CD4-positive, alpha-beta T cell treated with Interleukin-21 for 1 hour (primary cell): Measurements from ENCODE around the gene PLA2G10.
"Not testable (repeated sequence)": the region's sequence is repeated elsewhere in the genome, so short reads cannot be mapped to it uniquely, and the experiment has no call there.

Experiments used
- DNase-seq: peaks from one replicate; pipeline ENCODE4 v3.0.0-alpha.2; 2020

The PLA2G10 gene, protein sequence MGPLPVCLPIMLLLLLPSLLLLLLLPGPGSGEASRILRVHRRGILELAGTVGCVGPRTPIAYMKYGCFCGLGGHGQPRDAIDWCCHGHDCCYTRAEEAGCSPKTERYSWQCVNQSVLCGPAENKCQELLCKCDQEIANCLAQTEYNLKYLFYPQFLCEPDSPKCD

DNA sequence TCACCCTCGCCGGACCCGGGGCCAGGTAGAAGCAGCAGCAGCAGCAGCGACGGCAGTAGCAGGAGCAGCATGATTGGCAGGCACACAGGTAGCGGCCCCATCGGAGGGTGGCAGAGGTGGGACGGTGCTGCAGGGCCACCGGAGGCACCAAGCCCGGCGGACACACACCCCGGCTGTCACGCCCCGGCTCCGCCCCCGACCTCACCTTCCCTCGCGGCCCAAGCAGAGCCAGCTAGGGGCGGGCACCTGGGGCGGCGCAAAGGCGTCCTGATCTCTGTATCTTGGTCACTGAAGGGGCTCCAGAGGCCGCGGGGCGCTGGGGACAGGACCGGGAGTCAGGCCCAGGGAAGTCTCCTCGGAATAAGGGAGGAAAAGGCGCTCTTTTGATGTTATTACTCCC, at the start of gene PLA2G10:
Gene PLA2G10 (minus strand): TSS at position 180 of the 400 bp plus-strand sequence. CDS start 79 bp downstream, at position 101.
- not testable (repeated sequence) for DNase-seq

DNA sequence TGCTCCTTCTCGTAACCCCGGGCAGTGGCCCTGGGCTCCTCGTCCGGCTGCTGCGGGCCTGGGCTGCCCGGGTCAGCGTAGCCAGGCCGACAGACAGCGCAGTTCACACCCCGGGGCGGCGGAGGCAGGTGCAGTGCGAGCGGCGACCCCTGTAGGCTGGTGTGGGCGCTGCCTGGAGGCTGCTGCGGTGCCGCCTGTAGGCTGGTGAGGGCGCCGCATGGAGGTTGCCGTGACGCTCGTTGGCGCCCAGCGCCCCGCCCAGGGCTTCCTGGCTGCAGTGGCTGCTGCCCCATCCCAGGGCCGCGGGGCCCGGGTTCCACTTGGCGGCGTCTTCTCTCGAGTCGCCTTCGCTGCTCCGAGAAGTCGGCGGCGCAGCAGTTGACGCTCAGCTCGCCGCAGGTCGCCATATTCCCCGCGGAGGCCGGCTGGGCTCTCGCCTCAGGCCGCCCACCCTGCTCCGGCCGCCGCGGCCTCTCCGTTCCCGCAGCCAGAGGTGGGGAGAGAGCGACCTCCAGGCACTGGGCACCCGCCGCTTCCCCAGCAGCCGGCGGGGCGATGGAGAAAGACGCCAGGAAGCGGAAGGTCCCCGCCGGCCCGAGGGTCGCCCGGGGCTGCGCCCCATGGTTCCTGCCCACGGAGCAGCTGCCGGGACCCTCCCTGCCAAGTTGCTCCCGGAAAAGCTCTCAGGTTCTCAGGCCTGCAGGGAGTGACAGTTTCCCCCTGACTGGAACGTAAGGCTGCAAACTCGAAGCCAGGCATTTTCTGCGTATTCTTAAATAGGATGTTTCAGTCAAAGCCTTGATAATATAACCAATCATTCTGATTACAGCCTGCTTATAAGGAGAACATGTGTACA, 48.4 kb upstream of the PLA2G10 start, which contains the start of gene NPIPA2:
Gene NPIPA2 (plus strand): TSS at position 261 of the 856 bp plus-strand sequence. CDS start 5,533 bp downstream, outside the sequence.
- DNase-seq: not testable (repeated sequence)

DNA sequence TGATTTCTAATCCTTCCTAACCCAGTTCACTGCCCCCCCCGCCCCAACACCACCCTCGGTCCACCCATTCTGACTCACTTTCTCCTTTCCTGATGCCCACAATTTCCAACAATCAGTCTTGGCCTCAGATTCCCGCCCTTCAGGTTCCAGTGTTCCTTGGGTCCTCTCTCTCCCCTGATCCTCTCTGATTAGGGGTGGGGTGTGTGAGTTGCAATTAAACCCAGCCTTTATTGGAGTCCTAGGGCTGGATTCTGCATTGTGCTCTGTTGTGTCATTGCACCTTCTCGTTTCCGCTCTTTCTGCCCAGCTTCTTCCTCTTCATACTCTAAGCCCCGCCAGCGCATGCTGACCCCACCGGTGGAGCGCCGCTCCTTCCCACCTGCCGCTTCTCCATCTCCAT, 47.7 kb upstream of the PLA2G10 start:
- not testable (repeated sequence) for DNase-seq

DNA sequence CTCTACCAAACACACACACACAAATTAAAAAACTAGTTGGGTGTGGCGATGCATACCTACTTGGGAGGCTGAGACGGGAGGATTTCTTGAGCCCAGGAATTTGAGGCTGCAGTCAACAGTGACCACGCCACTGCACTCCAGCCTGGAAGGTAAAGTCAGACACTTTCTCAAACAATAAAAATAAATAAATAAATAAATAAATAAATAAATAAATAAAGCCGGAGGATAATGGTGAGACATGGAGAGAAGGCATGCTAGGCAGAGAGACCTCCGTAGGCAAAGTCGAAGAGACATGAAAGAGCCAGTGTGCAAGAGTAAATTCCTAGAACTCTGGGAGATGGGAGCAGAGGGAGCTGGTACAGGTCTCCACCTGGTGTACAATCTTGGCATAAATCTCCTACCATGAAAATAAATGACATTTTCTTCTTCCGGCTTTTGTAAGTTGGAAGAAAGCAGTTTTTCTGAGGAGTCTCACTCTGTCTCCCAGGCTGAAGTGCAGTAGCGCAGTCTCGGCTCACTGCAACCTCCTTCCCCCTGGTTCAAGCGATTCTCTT, 46.8 kb upstream of the PLA2G10 start:
- not testable (repeated sequence) for DNase-seq

DNA sequence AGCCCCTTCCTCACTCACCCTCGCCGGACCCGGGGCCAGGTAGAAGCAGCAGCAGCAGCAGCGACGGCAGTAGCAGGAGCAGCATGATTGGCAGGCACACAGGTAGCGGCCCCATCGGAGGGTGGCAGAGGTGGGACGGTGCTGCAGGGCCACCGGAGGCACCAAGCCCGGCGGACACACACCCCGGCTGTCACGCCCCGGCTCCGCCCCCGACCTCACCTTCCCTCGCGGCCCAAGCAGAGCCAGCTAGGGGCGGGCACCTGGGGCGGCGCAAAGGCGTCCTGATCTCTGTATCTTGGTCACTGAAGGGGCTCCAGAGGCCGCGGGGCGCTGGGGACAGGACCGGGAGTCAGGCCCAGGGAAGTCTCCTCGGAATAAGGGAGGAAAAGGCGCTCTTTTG, 39.1 kb upstream of the PLA2G10 start:
- not testable (repeated sequence) for DNase-seq

DNA sequence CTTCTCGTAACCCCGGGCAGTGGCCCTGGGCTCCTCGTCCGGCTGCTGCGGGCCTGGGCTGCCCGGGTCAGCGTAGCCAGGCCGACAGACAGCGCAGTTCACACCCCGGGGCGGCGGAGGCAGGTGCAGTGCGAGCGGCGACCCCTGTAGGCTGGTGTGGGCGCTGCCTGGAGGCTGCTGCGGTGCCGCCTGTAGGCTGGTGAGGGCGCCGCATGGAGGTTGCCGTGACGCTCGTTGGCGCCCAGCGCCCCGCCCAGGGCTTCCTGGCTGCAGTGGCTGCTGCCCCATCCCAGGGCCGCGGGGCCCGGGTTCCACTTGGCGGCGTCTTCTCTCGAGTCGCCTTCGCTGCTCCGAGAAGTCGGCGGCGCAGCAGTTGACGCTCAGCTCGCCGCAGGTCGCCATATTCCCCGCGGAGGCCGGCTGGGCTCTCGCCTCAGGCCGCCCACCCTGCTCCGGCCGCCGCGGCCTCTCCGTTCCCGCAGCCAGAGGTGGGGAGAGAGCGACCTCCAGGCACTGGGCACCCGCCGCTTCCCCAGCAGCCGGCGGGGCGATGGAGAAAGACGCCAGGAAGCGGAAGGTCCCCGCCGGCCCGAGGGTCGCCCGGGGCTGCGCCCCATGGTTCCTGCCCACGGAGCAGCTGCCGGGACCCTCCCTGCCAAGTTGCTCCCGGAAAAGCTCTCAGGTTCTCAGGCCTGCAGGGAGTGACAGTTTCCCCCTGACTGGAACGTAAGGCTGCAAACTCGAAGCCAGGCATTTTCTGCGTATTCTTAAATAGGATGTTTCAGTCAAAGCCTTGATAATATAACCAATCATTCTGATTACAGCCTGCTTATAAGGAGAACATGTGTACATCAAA, 9.3 kb upstream of the PLA2G10 start, which contains the start of gene NPIPA3:
Gene NPIPA3 (plus strand): TSS at position 256 of the 856 bp plus-strand sequence. CDS start 5,533 bp downstream, outside the sequence.
- DNase-seq: not testable (repeated sequence)

DNA sequence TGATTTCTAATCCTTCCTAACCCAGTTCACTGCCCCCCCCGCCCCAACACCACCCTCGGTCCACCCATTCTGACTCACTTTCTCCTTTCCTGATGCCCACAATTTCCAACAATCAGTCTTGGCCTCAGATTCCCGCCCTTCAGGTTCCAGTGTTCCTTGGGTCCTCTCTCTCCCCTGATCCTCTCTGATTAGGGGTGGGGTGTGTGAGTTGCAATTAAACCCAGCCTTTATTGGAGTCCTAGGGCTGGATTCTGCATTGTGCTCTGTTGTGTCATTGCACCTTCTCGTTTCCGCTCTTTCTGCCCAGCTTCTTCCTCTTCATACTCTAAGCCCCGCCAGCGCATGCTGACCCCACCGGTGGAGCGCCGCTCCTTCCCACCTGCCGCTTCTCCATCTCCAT, 8.6 kb upstream of the PLA2G10 start:
- not testable (repeated sequence) for DNase-seq

DNA sequence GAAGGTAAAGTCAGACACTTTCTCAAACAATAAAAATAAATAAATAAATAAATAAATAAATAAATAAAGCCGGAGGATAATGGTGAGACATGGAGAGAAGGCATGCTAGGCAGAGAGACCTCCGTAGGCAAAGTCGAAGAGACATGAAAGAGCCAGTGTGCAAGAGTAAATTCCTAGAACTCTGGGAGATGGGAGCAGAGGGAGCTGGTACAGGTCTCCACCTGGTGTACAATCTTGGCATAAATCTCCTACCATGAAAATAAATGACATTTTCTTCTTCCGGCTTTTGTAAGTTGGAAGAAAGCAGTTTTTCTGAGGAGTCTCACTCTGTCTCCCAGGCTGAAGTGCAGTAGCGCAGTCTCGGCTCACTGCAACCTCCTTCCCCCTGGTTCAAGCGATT, 7.8 kb upstream of the PLA2G10 start:
- DNase-seq: not testable (repeated sequence)

DNA sequence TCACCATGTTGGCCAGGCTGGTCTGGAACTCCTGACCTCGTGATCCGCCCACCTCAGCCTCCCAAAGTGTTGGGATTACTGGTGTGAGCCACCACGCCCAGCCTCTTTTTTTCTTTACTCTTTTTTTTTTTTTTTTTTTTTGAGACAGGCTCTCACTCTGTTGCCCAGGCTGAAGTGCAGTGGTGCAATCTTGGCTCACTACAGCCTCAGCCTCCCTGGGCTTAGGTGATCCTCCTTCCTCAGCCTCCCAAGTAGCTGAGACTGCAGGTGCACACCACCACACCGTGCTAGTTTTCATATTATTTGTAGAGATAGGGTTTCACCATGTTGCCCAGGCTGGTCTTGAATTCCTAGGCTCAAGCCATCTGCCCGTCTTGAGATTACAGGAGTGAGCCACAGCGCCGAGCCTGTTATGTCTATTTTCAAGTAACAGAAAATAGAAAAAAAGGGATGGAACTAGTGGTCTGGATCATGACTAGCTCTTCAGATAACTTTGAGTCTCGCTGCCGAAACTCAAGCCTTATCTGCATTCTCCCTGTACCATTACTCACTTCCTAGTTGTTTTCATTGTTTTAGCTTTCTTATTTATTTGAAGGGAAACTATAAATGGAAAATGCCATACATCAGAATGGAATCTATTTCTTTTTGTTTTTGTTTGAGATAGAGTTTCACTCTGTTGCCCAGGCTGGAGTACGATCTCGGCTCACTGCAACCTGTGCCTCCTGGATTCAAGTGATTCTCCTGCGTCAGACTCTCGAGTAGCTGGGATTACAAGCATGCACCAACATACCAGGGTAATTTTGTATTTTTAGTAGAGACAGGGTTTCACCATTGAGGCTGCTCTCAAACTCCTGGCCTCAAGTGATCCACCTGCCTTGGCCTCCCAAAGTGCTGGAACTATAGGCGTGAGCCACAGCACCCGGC, 8.0 kb downstream of the PLA2G10 start:
- DNase-seq: not testable (repeated sequence)

DNA sequence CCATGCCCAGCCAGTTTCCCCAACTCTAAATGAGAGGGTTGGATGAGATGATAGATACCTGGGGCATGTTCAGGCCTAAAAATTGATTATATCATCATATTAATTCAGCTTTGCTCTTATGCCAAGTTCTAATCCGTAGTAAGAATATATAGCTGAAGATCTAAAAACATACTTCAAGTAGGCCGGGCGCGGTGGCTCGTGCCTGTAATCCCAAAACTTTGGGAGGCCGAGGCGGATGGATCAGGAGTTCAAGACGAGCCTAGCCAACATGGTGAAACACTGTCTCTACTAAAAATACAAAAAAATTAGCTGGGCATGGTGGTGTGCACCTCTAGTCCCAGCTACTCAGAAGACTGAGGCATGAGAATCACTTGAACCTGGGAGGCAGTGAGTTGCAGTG, 12.0 kb downstream of the PLA2G10 start:
- DNase-seq: no peak

DNA sequence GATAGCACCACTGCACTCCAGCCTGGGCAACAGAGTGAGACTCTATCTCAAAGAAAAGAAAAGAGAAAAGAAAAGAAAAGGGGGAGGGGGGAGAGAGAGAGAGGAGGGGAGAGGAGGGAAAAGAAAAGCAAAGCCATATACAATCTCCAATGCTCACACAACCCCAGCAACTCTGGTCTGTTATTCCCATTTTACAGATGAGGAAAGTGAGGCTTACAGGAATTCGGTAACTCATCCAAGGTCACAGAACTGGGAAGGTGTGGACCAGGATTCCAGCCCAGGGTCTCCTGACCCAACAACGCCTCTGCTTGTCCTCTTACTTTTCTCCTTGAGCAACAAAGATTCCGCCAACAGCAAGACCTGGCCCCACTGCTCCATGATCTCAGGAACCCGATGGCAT, 13.0 kb downstream of the PLA2G10 start:
- no peak for DNase-seq

DNA sequence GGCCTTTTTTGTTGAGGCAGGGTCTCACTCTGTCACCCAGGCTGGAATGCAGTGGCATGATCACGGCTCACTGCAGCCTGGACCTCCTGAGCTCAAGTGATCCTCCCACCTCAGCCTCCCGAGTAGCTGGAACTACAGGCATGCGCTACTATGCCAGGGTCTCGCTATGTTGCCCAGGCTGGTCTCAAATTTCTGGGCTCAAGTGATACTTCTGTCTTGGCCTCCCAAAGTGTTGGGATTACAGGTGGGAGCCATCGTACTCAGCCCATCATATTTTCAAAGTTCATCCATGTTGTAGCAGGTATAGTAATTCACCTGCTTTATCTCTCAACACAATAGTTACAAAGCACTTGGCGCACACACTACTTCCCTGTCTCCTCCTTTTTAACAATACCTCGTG, 13.7 kb downstream of the PLA2G10 start:
- not testable (repeated sequence) for DNase-seq

DNA sequence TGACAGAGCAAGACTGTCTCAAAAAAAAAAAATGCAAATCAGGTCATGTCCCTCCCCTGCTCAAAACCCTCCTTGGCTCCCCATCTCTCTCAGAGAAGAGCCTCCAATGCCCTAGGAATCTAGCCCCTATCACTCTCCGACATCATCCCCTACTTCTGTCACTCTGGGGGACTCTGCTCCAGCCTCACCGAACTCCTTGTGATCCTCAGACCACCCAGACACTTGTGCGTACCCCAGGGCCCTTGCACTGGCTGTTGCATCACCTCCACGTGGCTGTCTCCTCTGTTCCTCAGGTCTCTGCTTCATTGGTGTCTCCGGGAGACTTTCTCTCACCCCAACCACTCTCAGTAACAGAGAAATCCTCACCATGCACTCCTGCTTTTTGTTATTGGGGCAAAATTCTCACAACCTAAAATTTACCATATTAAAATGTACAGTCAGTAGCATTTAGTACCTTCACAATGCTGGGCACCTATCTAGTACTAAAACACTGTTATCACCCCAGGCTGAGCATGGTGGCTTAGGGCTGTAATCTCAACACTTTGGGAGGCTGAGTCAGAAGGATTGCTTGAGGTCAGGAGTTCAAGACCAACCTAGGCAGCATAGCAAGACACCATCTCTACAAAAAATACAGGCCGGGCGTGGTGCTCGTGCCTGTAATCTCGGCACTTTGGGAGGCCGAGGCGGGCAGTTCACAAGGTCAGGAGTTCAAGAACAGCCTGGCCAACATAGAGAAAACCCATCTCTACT, 15.2 kb downstream of the PLA2G10 start:
- no peak for DNase-seq

DNA sequence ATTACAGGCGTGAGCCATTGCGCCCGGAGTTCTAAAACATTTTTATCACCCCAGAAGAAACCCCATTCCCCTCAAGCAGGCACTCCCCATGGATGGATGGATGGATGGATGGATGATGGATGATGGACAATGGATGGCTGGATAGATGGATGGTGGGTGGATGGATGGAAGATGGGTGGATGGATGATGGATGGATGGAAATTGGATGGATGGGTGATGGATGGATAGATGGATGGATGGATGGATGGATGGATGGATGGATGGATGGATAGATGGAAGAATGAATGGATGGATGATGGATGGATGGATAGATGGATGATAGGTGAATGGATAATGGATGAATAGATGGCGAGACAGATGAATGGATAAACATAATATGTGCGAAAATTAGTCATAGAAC, 16.5 kb downstream of the PLA2G10 start:
- DNase-seq: no peak

DNA sequence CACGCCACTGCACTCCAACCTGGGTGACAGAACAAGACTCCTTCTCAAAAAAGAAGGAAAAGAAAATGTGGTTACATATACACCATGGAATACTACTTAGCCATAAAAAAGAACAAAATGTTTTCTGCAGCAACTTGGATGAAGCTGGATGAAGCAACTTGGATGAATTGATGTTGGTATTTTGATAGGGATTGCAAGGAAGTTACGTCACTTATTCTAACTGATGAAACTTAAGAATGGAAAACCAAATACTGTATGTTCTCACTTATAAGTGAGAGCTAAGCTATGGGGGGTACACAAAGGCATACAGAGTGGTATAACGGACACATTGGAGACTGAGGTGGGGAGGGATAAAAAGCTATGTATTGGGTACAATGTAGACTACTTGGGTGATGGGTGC, 17.5 kb downstream of the PLA2G10 start:
- DNase-seq: no peak

DNA sequence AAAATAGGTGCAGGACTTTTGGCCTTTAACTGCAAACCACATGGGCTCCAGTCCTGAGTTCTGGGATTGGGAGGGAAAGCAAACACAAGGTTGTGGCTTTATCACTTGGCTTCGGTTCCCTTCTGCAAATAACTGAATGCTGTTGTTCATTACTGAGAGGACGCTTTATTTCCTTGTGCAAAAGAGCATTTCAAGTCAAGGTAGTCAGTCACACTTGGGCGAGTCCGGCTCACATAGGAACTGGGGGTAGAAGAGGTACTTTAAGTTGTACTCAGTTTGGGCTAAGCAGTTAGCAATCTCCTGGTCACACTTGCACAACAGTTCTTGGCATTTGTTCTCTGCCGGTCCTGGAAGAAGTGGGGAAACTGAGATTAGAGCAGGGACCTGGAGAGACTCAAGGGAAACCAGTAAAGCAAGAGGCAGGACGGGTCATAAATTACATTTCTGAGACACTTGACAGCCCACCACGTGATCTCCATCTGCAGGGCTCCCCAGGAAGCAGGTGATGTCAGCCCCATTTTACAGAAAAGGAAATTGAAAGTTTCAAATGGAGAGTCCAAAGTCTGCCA, 21.6 kb downstream of the PLA2G10 start:
- DNase-seq: no peak

DNA sequence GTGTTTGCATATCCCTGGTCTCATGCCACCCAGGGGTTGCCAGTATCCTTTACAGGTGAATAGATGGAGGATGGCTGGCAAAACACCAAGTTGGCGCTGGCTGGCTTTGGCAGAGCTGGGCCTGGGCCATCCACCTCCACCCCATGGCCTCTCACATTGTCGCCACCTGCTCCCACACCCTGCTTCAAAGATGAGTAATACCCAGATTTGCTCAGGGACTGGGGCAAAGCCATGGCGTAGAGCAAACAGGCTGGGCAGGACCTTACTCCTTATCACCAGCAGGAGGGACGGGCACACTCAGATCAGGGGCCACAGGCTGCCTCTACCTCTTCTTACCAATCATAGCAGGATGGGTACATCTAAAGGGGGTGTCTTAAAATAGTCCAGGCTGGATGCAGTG, 24.3 kb downstream of the PLA2G10 start:
- DNase-seq: no peak

DNA sequence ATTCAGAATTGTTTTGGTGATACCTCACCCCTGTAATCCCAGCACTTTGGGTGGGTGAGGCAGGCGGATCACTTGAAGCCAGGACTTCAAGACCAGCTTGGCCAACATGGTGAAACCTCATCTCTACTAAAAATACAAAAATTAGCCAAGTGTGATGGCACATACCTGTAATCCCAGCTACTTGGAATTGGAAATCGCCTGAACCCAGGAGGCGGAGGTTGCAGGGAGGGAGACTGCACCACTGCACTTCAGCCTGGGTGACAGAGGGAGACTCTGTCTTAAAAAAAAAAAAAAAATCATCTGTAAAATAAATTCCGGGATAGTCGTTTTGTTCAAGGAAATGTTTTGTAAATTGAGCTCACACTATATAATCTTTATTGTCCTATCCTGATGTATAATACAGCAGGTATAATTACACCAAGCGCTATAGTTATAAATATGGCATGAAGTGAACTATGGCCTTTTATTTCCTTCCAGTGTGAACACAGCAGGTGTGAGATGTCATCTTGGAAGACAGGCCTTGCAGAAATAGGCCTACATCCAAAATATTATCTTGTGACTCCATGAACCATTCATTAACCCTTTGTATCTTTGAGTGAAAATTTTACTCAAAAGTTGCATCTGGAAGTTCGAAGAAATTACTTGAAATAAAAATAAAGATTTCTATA, 25.4 kb downstream of the PLA2G10 start:
- DNase-seq: no peak

DNA sequence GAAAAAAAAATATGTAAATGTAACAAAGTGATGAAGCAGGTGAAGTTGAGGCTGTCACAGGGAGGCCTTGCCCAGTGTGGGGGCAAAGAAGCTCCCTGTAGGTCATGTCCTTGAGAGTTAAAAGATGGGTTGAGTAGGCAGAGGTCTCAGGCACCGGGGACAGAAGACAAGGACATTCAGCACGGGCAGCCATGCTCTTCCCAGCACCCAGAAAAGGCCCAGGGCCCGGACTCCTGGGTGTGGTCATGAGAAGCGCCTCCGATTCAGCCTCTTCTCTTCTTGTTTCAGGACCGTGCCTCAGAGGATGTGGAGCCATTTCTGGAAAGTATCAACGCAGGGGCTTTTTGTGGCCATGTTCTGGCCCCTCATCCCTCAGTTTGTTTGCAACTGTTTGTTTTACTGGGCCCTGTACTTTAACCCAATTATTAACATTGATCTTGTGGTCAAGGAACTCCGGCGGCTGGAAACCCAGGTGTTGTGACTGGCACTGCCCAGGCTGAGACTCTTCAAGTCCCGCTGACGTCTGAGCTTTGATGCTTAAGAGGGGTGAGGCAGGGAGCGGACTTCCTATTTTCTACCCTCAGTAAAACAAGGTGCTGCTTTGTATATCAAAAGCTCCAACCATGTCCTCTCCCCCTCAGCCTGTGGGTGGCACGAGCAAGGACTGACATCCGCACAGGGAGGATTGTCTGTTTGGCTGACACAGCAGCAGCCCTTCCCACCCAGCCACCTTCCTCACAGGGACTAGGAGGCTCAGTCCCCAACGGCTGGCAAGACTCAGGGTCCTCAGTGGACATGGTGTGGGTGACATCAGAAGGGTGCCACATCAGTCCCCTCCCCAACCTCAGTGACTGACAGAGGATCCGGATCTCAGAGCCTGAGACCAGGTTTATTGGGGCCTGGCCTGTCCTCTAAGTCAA, 26.5 kb downstream of the PLA2G10 start:
- DNase-seq: no peak
